H7 (cell line): ENCODE results near the gene SYCN. TPM values are rescaled to one million over a fixed set of nuclear protein-coding genes. Genes with fewer than 3 reads are reported as not detected.

Source experiments
- DNase-seq: peaks from one replicate; pipeline ENCODE4 v3.0.0; 2012
- H3K27me3 ChIP-seq: 2 replicates; pipeline ENCODE4 v1.6.0; 2011; ENCODE audit warnings: mild to moderate bottlenecking, low read length; ENCODE audit not compliant: control insufficient read depth, insufficient read depth
- H3K36me3 ChIP-seq: replicated peaks from 2 replicates; pipeline ENCODE4 v1.5.1; 2011; ENCODE audit warnings: low read length; ENCODE audit not compliant: control insufficient read depth, insufficient read depth
- H3K4me3 ChIP-seq: 2 replicates; pipeline ENCODE4 v1.5.1; 2011; ENCODE audit warnings: low read depth, mild to moderate bottlenecking, control low read depth, low read length, moderate library complexity; ENCODE audit not compliant: insufficient read depth
- total RNA-seq: library from RNA; depleted of rRNA; stranded (reverse); fragments of >200 nt; shearing (Covaris generic); gene quantifications from 2 replicates; pipeline ENCODE4 v1.2.3, GENCODE V29; 2014

SYCN gene
- total RNA-seq, 1 experiment from 2014 or later: not detected

GRCh38 chr19:39164289-39164688 is 39.8 kb downstream of the SYCN start:
- Histone ChIP-seq H3K4me3 (no peak overlapping the region), H3K36me3 (no peaks in the 10 kb centered on the region), H3K27me3 (no peaks in the 10 kb centered on the region)
- no peak for DNase-seq

- DNase-seq: no peak
- Histone ChIP-seq H3K4me3 (no peak overlapping the region), H3K36me3 (no peaks in the 10 kb centered on the region), H3K27me3 (no peaks in the 10 kb centered on the region)
These were observed 40.4 kb downstream of the SYCN start for GRCh38 chr19:39163621-39164020.

GRCh38 chr19:39162441-39163043 is 41.5 kb downstream of the SYCN start:
- no peaks in the 10 kb centered on the region; the same call in 1 of the 2 replicates for H3K36me3 ChIP-seq
- no peak overlapping the region for H3K4me3 ChIP-seq
- DNase-seq: no peak
- H3K27me3 ChIP-seq: no peaks in the 10 kb centered on the region

DNA sequence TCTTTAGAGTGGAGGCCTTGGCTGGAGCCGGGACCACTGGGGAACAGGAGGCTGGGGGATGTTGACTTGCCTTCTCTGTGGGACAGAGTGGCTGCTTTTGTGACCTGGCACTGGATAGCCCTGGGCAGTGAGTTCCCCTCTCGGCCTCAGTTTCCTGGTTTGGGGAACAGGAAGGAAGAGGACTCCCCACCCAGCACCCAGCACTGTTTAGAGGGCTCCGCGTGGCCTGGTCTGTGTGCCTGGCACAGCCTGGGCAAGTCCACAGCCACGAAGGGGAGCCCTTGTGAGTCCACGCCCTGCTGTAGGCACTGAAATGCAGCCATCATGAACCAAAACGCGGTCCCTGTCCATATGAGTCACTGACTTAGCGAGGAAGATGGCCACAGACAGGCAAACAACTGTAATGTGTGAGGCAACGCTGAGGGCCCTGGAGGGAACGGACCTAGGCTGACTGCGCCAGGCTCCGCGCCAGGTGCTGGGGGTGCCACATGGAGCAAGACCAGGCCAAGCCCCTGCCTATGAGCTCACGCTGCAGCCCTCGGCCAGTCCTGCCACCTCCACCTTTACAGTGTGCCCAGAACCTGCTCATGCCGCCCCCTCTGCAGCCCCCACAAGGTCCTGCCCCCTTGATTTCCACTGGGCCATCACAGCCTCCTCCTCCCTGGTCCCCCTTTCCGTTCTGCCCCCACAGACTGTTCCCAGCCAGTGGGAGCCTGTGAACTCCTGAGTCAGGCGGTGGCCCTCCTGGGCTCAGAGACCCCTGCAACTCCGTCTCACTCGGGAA is 43.0 kb downstream of the SYCN start:
- no peaks in the 10 kb centered on the region for H3K27me3 ChIP-seq
- no peak overlapping the region for H3K4me3 ChIP-seq
- no peaks in the 10 kb centered on the region; the same call in 1 of the 2 replicates for H3K36me3 ChIP-seq
- no peak for DNase-seq

DNA sequence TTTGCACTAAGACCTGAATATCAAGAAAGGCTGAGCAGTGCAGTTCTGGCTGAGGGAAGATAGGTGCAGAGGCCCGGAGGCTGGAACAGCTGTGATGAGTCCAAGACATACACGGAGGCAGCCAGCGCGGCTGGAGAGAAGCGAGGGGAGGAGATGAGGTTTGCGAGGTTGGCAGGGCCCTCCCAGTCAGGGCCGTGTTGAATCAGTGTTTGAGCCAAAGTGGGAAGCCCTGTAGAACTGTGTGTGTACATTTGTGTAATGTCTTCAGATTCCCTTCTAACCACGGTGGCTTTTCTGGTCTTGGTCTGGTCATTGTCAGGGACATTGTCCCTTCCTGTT is 43.6 kb downstream of the SYCN start:
- no peak for DNase-seq
- Histone ChIP-seq H3K4me3 (no peak overlapping the region), H3K36me3 (no peaks in the 10 kb centered on the region; the same call in 1 of the 2 replicates), H3K27me3 (no peaks in the 10 kb centered on the region)

DNA sequence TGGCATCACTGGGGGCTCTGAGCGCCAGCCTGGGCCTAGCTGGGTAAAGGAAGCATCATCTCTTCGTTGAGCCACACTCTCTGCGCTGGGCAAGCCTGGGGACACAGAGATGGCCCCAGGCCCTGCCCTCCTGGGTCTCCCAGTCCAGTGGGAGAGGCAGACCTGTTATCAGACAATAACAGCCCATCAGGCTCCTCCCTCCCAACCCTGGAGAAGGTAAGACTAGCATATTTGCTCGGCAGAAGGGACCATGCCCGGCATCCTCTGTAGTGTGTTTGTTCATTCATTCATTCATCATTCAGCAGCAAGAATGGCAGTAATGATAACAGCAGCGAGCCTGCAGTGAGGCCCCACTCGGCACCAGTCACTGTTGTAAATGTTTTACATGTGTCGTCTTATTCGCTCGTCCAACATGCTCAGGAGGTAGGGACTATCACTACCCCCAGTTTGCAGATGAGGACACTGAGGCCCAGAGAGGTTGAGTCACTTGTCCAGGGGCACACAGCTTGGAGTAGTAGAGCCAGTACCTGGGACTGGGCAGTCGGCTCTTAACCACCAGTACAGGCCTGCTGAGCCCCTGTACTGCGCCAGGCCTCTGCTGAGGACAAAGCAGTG is 45.3 kb downstream of the SYCN start:
- DNase-seq: no peak
- Histone ChIP-seq H3K36me3 (no peaks in the 10 kb centered on the region; the same call in 1 of the 2 replicates), H3K27me3 (no peaks in the 10 kb centered on the region), H3K4me3 (no peak overlapping the region)

DNA sequence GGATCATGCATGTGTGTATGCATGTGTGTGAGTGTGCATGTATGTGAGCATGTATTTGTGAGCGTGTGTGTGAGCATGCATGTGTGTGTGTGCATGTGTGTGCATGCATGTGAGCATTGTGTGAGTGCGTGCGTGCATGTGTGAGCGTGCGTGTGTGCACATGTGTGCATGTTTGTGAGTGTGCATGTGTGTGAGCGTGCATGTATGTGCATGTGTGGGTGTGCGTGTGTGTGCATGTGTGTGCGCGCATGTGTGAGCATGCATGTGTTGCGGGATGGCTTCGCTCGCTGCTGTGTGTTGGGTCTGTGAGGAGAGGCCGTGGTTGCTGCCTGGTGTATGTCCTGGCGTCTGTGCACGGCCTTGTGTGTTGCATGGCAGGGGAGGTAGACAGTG is 46.1 kb downstream of the SYCN start:
- no peak for DNase-seq

DNA sequence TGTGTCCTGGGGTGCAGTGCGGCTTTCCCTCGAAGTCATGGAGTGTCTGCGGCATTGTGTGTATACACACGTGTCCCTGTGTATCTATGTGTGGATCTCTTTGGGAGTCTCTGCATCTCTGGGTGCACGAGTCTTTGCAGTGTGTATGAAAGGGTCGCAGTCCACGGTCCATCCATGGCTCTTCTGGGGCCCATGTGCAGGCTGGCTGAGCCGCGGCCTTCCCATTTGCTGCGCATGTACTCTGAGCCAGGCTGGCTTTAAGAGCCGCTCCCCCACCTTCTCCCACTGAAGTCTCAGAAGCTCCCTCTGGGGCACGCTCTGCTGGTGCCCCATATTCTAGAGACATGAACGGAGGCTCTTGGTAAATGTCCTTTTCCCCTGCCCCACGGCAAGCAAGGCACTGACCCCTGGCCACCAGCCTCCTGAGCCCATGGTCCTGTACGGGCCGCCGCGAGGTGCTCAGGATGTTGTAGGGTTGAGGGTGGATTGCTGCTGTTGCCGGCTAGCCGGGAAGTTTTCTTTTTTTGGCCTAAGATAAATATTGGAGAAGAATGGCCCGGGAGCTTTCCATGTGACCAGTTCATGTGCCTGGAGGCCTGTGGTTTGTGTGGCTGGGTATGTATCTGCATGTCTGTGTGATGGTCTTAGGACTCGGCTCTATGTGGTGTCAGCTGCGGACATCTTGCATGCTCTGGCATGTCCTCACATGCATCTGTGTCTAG is 46.6 kb downstream of the SYCN start:
- Histone ChIP-seq H3K36me3 (no peaks in the 10 kb centered on the region; the same call in 1 of the 2 replicates), H3K27me3 (no peaks in the 10 kb centered on the region), H3K4me3 (no peak overlapping the region)
- DNase-seq: no peak

More for the DNA sequence above, 46.1 kb downstream of the SYCN start:
- no peak overlapping the region for H3K4me3 ChIP-seq
- H3K27me3 ChIP-seq: no peaks in the 10 kb centered on the region
- H3K36me3 ChIP-seq: no peaks in the 10 kb centered on the region; the same call in 1 of the 2 replicates

- Histone ChIP-seq H3K36me3 (no peaks in the 10 kb centered on the region; the same call in 1 of the 2 replicates), H3K4me3 (no peak overlapping the region), H3K27me3 (no peaks in the 10 kb centered on the region)
- DNase-seq: peak; percentile 66
These were observed 47.5 kb downstream of the SYCN start for GRCh38 chr19:39156326-39157230.

DNA sequence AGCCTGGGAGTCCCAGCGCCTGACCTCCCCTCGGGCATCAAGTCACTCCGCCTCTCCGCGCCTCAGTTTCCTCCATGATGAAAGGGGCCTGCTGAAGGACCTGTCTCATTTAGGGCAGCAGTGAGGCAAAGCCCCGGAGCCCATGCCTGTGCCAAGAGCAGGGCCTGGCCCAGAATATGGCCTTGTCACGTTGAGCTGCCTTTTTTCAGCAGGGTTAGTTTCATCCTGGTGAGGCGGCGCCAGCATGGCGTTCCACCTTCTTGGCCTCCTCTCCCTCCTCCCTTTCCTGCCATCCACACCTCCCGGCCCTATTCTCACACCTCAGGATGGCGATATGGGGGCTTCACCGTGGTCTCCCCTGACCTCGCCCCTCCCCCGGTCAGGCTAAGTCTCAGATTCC is 48.3 kb downstream of the SYCN start:
- Histone ChIP-seq H3K4me3 (no peak overlapping the region), H3K36me3 (no peaks in the 10 kb centered on the region; the same call in 1 of the 2 replicates), H3K27me3 (no peaks in the 10 kb centered on the region)
- no peak for DNase-seq

DNA sequence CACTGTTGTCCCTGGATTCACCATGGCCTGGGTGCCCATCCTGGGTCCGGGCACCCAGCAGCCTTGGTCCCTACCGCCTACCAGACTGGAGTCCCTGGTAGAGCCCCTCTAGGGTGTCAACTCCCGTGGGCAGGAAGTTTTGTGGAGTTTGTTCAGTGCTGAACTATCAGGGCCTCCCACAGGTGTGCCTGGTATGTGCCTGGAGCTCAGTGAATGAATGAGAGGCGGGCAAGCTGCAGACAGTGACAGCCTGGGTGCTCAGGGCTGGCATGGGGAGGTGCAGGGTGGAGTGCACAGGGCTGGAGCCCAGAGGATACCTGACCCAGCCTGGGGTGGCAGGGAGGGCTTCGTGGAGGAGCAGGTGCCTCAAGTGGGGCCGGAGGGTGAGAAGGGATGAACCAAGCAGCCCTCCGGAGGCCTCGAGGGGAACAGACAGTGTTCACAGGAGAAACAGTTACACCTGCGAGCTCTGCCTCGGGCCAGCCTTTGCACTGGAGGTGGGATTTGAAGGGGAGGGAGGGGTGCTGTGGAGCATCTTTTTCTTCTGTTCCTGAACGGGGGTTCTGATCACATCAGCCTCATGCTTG is 48.9 kb downstream of the SYCN start:
- Histone ChIP-seq H3K4me3 (no peak overlapping the region), H3K27me3 (no peaks in the 10 kb centered on the region), H3K36me3 (no peaks in the 10 kb centered on the region; the same call in 1 of the 2 replicates)
- DNase-seq: peak; percentile 84

GRCh38 chr19:39154629-39155100 is 49.4 kb downstream of the SYCN start:
- peak; percentile 84 for DNase-seq
- no peaks in the 10 kb centered on the region; the same call in 1 of the 2 replicates for H3K36me3 ChIP-seq
- H3K27me3 ChIP-seq: no peaks in the 10 kb centered on the region
- H3K4me3 ChIP-seq: no peak overlapping the region

GRCh38 chr19:39154100-39154628 is 49.9 kb downstream of the SYCN start:
- no peak for DNase-seq
- Histone ChIP-seq H3K36me3 (no peaks in the 10 kb centered on the region; the same call in 1 of the 2 replicates), H3K4me3 (no peak overlapping the region), H3K27me3 (no peaks in the 10 kb centered on the region)
